HG03460 (cell line): ENCODE measurements around the gene LEKR1.
A peak's percentile ranks its signal among the peaks of the same experiment; 100 is the strongest.
"Not testable (repeated sequence)": the region's sequence is repeated elsewhere in the genome, so short reads cannot be mapped to it uniquely, and the experiment has no call there.

Experiments used
- ATAC-seq: cut with Tn5 transposase; IDR thresholded peaks from one replicate; pipeline ENCODE4 v1.9.1; 2021; ENCODE audit not compliant: unreplicated experiment

The LEKR1 gene

GRCh38 chr3:156803952-156804741, 22.0 kb upstream of the LEKR1 start:
- ATAC-seq, result no peak

- ATAC-seq, result no peak
Observed at GRCh38 chr3:156806698-156807097, 19.5 kb upstream of the LEKR1 start.

DNA sequence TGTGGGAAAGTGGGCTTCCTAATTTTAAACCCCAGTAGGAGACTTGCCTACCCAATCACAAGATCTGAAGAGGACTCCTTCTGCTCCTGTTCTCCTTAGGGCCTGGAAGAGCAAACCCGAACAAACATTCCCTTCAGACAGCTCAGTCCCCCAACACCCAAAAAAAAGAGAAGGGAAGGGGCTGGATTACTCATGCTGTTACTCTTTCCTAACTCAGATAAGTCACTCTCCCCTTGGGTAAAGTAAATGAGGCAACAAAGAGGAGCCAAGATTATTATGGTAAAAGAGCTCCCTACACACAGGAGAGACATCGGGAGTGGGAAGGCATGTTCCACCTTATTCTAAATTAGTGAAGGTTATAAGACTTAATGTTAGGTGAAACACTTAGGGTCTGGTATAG, 18.1 kb upstream of the LEKR1 start:
- ATAC-seq, result no peak

DNA sequence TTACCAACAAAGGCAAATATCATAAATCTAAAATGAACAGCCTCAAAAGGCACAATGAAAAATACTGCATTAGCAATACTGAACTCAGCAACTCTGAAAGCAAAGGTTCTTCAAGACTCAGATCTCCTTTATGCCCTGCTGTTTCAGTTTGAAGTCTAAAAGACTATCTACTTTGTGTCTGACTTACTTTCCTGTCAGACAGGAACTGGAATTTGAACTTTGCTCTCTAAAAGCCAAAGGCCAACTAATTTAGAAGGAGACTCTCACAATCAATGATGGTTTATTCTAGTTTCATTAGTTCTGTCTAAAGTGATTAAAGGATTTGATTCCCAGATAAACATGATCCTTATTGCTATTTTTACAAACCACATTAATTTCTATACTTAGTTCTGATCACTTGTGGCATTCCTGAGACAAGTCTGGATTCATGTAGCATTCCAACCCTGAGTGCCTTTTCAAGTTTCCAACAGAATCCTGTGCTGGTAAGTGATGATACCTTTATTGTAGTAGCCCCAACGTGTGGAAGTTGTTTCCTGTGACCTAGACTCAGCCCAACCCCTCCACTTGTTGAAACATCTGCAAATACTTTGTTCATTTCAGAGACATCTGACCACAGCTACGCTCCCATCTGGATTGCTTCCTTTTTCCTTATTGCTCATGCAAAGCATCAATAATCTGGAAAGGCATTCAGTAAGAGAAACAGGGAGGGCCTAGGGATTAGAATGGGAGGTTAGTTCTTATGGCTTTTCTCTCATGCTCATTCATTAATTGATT, 14.9 kb upstream of the LEKR1 start:
- no peak for ATAC-seq

DNA sequence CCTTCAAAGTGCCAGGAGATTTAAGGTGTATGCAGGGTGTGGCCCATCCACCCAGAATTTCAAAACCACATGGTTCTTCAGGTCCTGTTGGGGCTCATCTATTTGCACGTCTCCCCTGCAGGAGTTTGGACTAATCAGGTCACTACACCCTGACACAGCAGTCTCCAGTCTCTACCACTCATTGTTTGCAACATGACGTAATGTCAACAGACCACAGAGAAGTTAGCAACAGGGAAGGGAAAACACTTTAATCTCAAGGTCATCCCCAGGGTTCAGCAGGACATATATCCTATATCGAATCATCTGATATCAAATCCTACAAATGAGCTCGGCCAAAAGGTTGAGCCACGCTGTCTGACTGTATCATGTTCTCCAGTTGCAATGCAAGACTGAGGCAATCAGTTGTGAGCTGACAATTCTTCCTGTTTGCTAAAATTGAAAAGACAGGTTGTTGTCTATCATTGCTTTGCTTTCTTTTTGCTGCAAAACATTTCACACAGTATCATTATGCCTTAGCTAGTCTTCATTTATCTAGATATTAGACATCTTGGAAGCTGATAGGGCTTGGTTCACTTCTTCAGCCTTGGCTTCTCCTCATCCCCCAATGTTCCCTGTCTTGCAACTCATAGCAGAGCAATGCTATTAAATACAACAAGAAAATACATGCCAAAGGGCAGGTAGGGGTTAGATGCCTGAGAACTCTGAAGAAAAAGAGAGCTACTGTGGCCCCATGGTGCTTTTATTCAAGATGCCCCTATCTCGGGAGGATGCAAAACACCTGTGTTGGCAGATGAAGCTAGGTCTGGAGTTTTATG, 13.4 kb upstream of the LEKR1 start:
- ATAC-seq, result no peak

- no peak for ATAC-seq
Observed at GRCh38 chr3:156814295-156814694, 11.9 kb upstream of the LEKR1 start.

- peak; percentile 22 for ATAC-seq
Observed at GRCh38 chr3:156816091-156816793, 9.9 kb upstream of the LEKR1 start.

DNA sequence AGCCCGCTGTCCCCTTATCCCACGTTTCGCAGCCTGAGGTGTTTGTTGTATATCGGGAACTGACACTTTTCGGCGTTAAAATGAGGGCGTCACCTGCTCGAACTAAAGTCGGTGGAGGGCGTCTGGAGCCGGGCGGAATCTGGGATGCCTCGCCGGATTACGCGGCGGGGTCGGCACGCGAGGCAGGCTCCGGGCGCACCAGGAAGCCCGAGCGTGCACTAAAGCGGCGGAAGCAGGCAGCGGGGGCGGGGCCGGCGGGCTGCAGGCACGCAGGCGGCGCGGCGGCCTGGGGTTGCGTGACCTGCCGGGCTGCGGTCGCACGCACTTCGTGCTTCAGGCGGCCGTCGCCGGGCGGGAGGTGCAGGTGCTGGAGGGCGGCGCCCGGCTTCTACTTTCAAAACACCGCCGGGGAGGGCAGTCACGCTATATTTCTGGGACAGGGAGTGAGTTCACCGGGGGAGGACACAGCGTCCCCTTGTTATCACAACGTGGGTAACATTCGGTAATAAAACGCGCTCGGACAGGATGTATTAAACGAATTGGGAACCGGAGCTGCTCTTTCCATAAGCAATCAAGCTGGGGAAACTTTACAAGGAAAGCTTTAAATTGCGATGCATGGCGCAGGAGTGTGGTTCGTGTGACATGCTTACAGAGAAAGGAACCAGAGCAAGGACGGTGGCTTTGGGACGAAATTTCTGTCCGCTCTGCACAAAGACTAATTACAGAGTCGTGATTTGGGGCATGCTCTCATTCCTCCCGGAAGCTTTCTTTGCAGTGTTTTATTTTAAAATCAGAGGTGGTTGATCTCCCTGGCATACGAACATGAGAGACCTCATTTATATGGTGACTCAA, 9.1 kb upstream of the LEKR1 start:
- peak; percentile 67 for ATAC-seq

- no peak for ATAC-seq
Observed at GRCh38 chr3:156817646-156818272, 8.4 kb upstream of the LEKR1 start.

DNA sequence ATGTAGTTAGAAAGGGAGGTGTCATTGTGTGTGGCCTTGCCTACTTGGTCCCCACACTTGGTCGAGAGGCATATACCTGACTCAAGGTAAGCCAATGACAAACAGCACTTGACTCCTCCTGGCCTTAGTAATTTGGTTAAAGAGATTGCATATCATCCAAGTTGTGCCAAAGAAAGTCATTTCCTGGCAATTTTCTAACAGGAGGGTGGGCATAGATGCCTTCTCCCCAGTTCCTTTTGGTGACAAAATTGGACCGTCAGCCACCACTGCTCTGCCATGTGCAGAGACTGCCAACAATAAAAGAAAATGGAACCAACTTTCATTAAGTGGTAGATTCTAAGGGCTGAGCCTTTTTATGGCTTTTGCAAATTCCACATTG, 7.9 kb upstream of the LEKR1 start:
- no peak for ATAC-seq

GRCh38 chr3:156818890-156819289, 7.3 kb upstream of the LEKR1 start:
- ATAC-seq, result no peak

DNA sequence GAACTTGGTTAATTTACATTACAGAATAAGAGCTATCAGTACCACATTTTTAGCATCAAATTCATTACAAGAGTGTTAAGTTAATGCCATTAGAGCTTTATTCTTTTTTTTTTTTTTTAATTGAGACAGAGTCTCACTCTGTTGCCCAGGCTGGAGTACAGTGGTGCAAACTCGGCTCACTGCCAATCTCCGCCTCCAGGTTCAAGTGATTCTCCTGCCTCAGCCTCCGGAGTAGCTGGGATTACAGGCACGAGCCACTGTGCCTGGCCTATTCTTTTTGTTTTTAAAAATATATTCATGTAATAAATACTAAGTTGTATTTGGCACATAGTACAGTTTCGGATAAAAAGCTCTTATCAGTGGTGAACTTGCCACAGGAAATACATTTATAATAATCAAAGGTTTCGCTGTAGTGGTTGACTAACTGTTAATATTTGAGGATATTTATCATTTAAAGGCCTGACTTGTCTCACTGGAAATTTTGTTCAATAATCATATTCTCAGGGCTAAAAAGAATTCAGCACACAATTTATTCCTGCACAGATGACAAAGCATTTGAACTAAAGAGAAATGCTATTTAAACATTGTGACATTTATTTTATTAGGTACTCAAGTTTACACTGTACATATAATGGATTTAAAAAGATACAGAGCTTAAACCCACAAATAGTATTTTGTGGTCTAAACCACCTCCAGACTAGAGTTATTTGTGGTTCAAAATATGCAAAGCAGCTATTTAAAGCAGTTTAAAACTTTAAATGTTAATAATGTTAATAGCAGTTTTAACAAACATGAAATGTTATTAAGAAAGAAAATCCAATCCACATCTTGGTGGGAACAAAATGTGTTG, 6.1 kb upstream of the LEKR1 start:
- ATAC-seq, result no peak

DNA sequence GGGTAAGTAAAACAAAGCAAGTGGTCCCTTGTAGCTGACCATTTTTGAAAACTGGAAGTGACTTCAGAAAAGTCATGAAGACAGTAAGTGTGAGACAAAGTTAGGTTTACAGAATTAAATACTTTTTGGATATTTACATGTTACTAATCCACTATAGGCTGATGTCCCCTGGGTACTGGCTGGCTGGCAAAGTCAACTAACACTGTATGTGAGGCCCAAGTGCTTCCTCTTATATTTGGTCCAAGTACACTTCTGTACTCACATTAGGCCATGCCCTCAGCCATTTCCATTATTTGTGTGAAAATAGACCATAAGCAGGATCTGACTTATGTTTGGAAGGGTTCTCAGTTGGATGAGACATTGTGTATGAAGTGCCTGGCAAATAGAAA, 5.5 kb upstream of the LEKR1 start:
- peak; percentile 13 for ATAC-seq

- not testable (repeated sequence) for ATAC-seq
Observed at GRCh38 chr3:156822626-156823260, 3.4 kb upstream of the LEKR1 start.

GRCh38 chr3:156825795-156826143, 384 bp upstream of the LEKR1 start:
- peak; percentile 46 for ATAC-seq

- no peak for ATAC-seq
Observed at GRCh38 chr3:156826896-156827882, 1.0 kb downstream of the LEKR1 start.

DNA sequence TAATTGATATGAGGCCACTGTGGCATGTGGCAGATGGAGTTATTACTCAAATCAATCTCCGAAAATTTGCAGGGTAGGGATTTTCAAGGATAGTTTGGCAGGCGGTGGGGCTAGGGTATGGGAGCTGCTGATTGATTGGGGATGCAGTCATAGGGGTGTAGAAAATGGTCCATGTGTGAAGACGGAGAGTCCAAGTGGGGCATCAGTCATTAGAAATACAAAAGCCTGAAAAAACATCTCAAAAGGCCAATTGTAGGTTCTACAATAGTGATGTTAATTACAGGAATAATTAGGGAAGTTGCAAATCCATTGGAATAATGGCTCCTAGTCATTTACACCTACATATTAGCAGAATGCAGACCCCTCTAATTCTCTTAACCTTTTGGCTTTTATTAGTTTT, 4.9 kb downstream of the LEKR1 start:
- no peak for ATAC-seq
